NCI-H2107 treated with DMSO at 0.1 percent for 48 hours (cell line): ENCODE measurements around the gene CACNA1E.

Experiments
- DNase-seq: peaks from one replicate; lab custom pipeline; 2025; ENCODE audit not compliant: unreplicated experiment; lab: John Stamatoyannopoulos, UW

The CACNA1E gene

DNA sequence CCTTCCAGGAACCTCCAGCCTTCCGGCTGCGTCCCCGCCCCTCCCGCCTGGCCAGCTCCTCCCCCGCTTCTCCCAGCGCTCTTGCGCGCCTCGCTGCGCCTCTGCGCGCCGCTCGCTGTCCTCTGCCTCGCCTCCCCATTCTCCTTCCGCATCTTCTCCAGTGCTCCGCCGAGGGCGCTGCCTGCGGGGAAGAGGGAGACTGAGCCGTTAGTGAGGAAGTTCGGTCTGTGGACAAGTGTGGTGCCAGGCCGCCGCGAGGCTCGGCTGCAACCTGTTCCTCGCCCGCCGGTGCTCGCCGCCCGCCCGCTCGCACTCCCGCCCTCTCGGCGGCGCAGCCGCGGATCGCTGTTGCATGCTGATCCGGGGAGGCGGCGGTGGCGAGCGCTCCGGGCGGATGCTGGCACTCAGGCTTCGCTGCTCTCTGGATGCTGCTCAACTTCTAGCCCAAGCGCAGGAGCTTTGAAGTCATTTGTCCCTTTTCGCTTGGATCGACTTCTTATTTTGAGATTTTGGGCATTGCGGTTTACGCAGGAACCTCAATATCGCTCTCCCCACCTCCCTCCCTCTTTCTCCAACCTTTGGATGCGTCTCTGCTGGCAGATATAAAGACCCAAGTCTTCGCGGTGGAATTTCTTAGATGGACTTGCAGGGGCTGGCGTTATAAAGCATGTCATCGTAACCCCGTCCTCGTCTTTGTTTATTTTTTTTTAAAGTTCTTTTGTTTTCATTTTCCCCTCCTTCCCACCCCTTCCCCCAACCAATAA lies 614 bp upstream of the CACNA1E start:
- no peak for DNase-seq

GRCh38 chr1:181484821-181485220 lies 1.5 kb downstream of the CACNA1E start:
- DNase-seq: no peak

GRCh38 chr1:181485287-181486097 lies 2.2 kb downstream of the CACNA1E start:
- peak; percentile 75 for DNase-seq

DNA sequence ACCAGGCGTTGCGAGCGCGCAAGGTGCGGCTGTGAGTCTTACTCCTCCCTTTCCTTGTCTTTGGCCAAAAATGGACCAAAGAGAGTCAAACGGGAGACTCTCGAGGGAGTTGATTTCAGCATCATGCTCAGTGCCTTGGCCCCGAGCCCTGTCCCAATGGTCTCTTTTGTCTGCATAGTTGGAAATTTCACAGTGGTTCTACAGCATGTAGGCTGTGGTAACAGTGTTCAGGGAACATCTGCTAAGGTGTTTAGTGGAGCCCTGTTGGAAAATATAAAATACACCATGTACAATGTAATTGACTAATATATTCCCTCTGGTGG lies 2.7 kb downstream of the CACNA1E start:
- peak; percentile 69 for DNase-seq

GRCh38 chr1:181488866-181489265 lies 5.5 kb downstream of the CACNA1E start:
- DNase-seq: no peak

DNA sequence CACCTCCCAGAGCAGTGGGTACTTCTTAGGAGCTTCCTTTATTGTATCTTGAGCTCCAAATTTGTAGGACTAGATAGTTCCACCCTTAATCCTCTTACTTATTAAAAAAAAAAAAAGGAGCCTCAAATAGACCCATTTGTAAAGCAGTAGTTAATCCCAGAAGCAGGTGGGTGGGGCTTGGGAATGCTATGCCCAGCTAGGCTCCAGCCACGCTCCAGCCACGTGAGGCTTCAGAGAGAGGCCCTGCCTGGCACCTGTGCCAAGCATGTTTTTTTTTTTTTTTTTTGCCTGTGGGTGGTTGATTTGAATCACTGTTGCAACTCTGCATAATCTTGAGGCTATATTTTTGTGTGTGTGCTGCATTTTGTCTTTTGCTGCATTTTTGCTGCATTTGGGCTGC lies 7.0 kb downstream of the CACNA1E start:
- DNase-seq: no peak

DNA sequence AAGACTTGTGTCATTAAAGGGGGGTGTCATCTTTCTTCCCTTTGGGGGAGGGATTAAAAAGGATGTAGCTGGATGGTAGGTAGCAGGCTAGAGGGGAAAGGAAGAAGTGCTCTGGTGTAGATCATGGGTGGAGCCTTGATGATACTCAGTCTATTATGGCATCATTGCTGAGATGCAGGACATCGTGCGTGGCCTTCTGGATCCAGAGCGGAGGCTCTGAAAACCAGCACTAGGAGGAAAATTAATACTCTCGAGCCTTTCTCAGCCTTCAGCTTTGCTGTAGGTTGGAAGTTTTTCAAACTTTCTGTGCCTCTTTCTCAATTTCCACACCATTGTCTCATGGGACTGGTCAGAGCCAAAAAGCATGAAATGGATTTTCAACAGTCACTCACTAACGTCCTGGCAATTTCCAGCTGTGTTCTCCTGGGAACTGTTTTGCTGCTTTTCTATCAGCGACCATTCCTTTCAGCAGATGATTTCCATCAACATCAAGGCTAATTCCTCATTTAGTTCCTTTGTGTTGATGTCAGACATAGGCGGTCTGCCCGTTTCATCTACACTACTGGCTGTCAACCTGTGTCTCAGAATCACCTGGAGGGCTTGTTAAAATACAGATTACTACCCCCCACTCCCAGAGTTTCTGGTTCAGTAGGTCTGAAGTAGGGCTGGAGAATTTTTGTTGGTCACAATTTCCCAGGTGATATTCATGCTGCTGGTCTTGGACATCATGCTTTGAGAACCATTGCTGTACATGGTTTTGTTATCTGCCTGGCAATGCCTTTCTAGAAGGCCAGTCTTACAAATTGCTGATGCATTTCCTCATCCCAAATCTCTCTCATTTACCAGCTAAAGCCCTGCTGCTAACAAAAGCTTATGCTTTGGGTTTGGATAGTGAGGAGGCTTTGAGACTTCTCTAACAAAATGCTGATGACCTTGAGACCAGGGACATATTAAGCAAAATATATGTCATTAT lies 7.7 kb downstream of the CACNA1E start:
- DNase-seq: no peak

GRCh38 chr1:181493166-181493565 lies 9.8 kb downstream of the CACNA1E start:
- no peak for DNase-seq

DNA sequence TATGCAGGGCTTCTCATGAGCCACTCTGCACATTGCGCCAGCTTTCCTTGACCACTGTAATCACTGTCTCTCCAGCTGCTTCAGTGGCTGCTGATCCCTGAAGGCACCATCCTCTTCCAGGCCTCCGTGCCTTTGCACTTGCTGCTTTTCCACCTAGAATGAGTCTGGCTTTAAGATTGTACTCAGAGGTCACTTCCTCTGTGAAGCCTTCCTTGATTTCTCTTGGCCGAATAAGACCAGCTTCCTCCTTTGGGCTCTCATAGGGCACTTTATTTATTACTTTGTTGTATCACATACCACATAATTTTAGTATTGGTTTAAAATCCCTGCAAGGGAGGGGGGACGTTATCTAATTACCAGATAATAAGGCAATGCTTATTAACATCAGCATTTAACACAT lies 10.6 kb downstream of the CACNA1E start:
- no peak for DNase-seq

DNA sequence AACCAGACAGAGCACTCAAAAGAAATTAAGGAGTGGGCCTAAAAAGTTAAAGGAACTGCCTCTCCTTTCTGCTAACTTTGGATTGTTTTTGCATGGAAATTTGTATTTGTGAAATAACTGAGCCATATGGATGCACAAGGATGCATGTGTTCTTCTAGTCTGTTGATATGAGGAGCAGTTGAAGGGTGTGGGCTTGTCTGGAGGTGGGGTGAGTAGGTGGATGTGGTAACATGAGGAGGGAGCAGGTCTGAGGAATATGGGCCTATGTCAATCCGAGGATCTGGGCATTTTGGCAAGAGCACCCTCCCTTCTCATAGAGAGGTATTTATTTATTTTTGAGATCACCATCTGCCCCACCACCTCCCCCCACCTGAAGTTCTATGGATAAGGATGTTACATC lies 13.4 kb downstream of the CACNA1E start:
- no peak for DNase-seq

- DNase-seq: no peak
These were observed 14.6 kb downstream of the CACNA1E start for GRCh38 chr1:181497870-181498269.

GRCh38 chr1:181499825-181500224 lies 16.5 kb downstream of the CACNA1E start:
- no peak for DNase-seq

DNA sequence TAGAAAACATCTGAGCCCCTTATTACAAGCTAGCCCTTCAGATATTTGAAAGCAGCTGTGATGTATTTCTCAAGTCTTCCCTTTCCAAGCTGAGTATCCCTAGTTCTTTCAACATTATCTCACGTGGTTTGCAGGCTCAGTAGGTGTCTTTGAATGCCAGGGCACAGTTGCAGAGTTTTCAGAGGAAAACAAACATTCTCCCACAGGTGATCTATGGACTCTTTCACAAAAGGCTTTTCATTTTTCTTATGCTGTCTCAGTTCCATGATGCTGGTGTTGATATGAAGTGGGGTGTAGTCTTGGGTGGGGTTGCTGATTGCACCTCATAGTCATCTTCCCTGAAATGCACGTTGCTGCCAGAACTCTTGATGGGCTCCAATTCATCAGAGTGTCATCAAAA lies 17.3 kb downstream of the CACNA1E start:
- no peak for DNase-seq

DNA sequence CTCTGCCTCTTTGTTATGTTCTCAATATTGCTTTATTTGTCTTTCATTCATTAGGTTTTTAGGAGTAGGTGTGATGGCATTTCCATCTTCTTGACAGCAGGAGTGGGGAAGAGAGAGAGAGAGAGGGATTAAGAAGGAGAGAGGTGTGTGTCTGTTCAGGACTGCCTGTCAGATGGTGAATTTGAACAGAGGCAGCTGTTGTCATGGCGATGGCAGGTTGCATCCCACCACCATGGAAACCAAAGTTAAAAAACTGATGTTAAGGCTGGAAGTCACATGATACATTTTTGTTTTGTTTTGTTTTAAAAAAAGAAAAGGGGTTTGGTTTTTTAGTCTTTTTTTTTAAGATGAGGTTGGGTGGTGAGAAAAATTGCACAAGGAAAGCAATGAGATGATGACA lies 18.3 kb downstream of the CACNA1E start:
- no peak for DNase-seq

GRCh38 chr1:181503171-181503810 lies 20.0 kb downstream of the CACNA1E start:
- no peak for DNase-seq

GRCh38 chr1:181504399-181504842 lies 21.1 kb downstream of the CACNA1E start:
- DNase-seq: peak; percentile 66

DNA sequence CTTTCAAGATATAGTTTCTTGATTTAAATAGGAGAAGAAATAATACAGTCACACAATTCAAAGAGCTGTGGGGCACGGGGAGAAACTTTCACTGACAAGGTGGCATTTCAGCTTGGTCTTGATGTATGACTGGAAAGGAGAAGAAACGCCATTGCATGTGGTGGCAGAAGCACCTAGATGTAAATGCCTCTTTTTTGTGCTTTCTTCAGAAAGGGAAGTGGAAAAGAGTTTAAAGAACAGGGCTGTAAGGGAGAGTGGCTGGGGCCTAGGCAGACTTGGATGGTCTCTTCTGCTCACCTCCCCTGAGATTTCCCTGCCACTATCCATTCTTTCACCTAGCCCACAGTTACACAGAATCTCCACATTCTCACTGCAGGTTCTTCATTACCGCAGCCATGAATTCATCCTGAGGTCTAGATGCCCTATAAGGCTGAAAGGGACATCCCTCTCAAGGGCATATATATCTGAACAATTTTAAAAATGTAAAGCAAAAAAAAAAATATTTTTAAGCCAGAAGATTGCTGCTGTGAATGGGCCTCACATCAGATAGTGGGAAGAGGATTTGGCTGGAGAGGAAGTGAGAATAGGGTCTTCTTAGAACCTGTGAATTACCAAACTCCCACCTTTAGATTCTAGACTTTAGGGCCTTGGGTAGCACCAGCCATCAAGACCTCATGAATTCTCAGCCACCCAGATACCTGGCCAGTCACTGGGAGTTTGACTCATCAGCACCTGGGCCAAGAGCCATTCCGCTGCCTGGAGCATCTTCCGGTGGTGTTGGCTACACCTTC lies 23.4 kb downstream of the CACNA1E start:
- no peak for DNase-seq

- no peak for DNase-seq
These were observed 25.3 kb downstream of the CACNA1E start for GRCh38 chr1:181508486-181509165.

GRCh38 chr1:181513786-181514297 lies 30.5 kb downstream of the CACNA1E start:
- peak; percentile 99 for DNase-seq
